ENCODE measurements around the gene C2orf72. TPM values are rescaled to one million over a fixed set of nuclear protein-coding genes. Genes with fewer than 3 reads are reported as not detected.

Gene C2orf72
- polyA plus RNA-seq, 1 experiment = not detected

DNA sequence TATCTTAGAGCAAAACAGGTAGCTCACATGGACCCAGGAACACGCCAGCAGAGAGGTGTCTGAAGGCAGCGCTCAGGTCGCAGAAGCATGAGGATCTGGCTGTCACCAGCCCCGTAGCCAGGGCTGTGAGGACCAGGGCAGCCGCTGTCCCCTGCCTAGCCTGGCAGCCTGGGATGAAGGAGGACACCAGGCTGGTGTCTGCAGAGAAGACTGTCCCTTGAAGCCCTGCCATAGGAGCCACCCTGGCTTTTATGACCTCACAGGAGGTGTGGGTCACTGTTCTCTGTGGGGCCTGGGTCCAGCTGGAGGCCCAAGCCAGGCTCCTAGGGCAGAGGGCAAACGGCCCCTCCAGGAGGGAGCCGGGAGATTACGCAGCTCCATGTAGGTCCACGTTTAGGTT lies 41.5 kb upstream of the C2orf72 start, which contains the start of gene SPATA3:
Gene SPATA3, plus strand, starts transcription at position 301 of the 400 bp plus-strand sequence. CDS start 113 bp downstream, outside the sequence.
- TF ChIP-seq, protein P1, sequence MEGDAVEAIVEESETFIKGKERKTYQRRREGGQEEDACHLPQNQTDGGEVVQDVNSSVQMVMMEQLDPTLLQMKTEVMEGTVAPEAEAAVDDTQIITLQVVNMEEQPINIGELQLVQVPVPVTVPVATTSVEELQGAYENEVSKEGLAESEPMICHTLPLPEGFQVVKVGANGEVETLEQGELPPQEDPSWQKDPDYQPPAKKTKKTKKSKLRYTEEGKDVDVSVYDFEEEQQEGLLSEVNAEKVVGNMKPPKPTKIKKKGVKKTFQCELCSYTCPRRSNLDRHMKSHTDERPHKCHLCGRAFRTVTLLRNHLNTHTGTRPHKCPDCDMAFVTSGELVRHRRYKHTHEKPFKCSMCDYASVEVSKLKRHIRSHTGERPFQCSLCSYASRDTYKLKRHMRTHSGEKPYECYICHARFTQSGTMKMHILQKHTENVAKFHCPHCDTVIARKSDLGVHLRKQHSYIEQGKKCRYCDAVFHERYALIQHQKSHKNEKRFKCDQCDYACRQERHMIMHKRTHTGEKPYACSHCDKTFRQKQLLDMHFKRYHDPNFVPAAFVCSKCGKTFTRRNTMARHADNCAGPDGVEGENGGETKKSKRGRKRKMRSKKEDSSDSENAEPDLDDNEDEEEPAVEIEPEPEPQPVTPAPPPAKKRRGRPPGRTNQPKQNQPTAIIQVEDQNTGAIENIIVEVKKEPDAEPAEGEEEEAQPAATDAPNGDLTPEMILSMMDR (IDR thresholded peaks at IDR 0.05; ENCODE audit: low read depth, low read length) = no peak
- no peak within 1 kb of the TSS for H3K27ac ChIP-seq (ENCODE audit: low read depth, low read length)
- ChIA-PET POLR2A (no interaction called here), CTCF (interaction anchor here (0.5 to 2.1 kb wide), 5 partner anchors 8 to 171 kb away, joined by 3 to 9 read pairs (median 6); no protein-coding TSS in a partner anchor)
- no peaks in the 10 kb centered on the region; the same call in 1 of the 2 replicates for H3K9me3 ChIP-seq (ENCODE audit: control insufficient read depth, insufficient read depth, low read length)
- H3K27me3 ChIP-seq (ENCODE audit: control insufficient read depth, insufficient read depth, low read length) = peaks cover 48% of the 10 kb centered on the region
- H3K4me3 ChIP-seq (ENCODE audit: low read depth, low read length) = no peak within 1 kb of the TSS
- DNase-seq (ENCODE audit: low read depth, low spot score) = no peak

- CTCF ChIA-PET = interaction anchor here (0.7 kb wide), 1 partner anchor 9 kb away, joined by 3 read pairs; no protein-coding TSS in a partner anchor
- H3K27ac ChIP-seq (ENCODE audit: low read depth, low read length) = no peak overlapping the region
- no peaks in the 10 kb centered on the region; the same call in 1 of the 2 replicates for H3K9me3 ChIP-seq (ENCODE audit: control insufficient read depth, insufficient read depth, low read length)
- TF ChIP-seq, protein P1 (IDR thresholded peaks at IDR 0.05; ENCODE audit: low read depth, low read length) = no peak
- H3K4me3 ChIP-seq (ENCODE audit: low read depth, low read length) = no peak overlapping the region
- peaks cover 43% of the 10 kb centered on the region for H3K27me3 ChIP-seq (ENCODE audit: control insufficient read depth, insufficient read depth, low read length)
- POLR2A ChIA-PET = no interaction called here
- DNase-seq (ENCODE audit: low read depth, low spot score) = no peak
These were observed 40.7 kb upstream of the C2orf72 start for GRCh38 chr2:230996661-230997060.

DNA sequence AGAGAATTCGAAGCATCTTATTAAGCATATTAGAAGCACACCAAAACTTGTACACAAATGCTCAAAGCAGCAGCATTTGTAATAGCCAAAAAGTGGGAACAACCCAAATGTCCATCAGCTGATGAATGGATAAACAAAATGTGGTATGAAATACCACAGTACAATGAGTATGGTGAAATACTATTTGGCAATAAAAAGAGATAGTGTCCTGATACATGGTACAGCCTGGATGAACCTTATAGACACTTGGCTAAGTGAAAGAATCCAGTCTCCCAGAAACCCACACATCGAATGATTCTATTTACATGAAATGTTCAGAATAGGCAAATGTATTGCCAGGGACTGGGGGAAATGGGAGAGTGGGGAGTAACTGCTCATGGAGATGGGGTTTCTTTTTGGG lies 38.4 kb upstream of the C2orf72 start:
- Histone ChIP-seq H3K27me3 (ENCODE audit: control insufficient read depth, insufficient read depth, low read length) (peaks cover 46% of the 10 kb centered on the region), H3K4me3 (ENCODE audit: low read depth, low read length) (no peak overlapping the region), H3K9me3 (ENCODE audit: control insufficient read depth, insufficient read depth, low read length) (no peaks in the 10 kb centered on the region; the same call in 1 of the 2 replicates), H3K27ac (ENCODE audit: low read depth, low read length) (no peak overlapping the region)
- POLR2A ChIA-PET = no interaction called here
- TF ChIP-seq, protein P1 (IDR thresholded peaks at IDR 0.05; ENCODE audit: low read depth, low read length) = no peak
- CTCF ChIA-PET = interaction anchor here (1.1 kb wide), 1 partner anchor 11 kb away, joined by 5 read pairs; no protein-coding TSS in a partner anchor
- DNase-seq (ENCODE audit: low read depth, low spot score) = no peak

GRCh38 chr2:230999477-230999876 lies 37.8 kb upstream of the C2orf72 start:
- TF ChIP-seq, protein P1 (IDR thresholded peaks at IDR 0.05; ENCODE audit: low read depth, low read length) = no peak
- Histone ChIP-seq H3K4me3 (ENCODE audit: low read depth, low read length) (no peak overlapping the region), H3K27me3 (ENCODE audit: control insufficient read depth, insufficient read depth, low read length) (peaks cover 46% of the 10 kb centered on the region), H3K9me3 (ENCODE audit: control insufficient read depth, insufficient read depth, low read length) (no peaks in the 10 kb centered on the region; the same call in 1 of the 2 replicates), H3K27ac (ENCODE audit: low read depth, low read length) (no peak overlapping the region)
- DNase-seq (ENCODE audit: low read depth, low spot score) = no peak
- POLR2A ChIA-PET = no interaction called here
- CTCF ChIA-PET = no interaction called here

DNA sequence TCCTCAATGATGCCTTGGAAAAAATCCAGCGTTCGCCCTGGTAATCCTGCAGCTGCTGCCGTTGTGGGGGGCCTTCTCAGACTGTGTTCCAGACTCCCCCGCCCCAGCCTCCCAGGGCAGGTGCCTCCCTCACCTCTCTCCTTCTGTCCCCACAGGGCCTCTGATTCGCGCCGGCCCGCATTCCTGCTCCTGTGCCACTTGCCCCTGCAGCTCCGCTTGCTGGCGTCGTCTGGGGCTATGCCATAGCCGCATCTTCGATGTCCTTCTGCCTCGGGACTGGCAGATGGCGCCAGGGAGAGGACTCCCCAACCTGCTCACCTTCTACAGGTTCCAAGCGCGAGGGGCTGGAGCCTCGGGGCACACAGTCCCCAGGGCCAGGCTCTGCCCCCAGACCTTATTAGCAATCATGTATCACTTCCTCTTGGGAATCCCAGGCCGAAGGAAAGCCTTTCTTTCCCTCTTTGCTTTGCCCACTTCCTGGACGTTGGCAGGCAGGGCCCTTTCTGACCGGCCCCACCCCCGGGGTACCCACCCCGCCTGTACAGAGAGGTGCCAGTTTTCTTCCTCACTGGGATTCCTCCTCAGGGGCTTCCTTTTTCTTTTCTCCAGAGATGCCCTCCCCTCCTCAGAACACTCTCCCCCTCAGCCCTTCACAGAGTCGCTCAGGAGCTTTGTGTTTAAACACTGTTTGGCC lies 37.0 kb upstream of the C2orf72 start:
- ChIA-PET CTCF (no interaction called here), POLR2A (no interaction called here)
- Histone ChIP-seq H3K27me3 (ENCODE audit: control insufficient read depth, insufficient read depth, low read length) (peaks cover 45% of the 10 kb centered on the region), H3K4me3 (ENCODE audit: low read depth, low read length) (no peak overlapping the region), H3K27ac (ENCODE audit: low read depth, low read length) (no peak overlapping the region), H3K9me3 (ENCODE audit: control insufficient read depth, insufficient read depth, low read length) (no peaks in the 10 kb centered on the region; the same call in 1 of the 2 replicates)
- TF ChIP-seq, protein P1 (IDR thresholded peaks at IDR 0.05; ENCODE audit: low read depth, low read length) = no peak
- no peak for DNase-seq (ENCODE audit: low read depth, low spot score)

Data from AG04450 (cell line).